SJSA1 (cell line): ENCODE data around the gene HABP4. TPM values are rescaled to one million over a fixed set of nuclear protein-coding genes. Genes with fewer than 3 reads are reported as not detected.
"Not testable (repeated sequence)": the region's sequence is repeated elsewhere in the genome, so short reads cannot be mapped to it uniquely, and the experiment has no call there.

ENCODE experiments used
- DNase-seq, 2 experiments: peaks; one replicate each; pipeline ENCODE4 v3.0.0-alpha.2; 2015 to 2020; ENCODE audit warnings: low spot score in 2 of 2, low read depth in 1 of 2
- H3K27ac ChIP-seq: fragments of 250-450 bp; sonication (Bioruptor Pico); 2 replicates; pipeline ENCODE4 v1.5.1; 2020; ENCODE audit warnings: mild to moderate bottlenecking, moderate library complexity
- H3K27me3 ChIP-seq: fragments of 250-450 bp; sonication (Bioruptor Pico); replicated peaks from 2 replicates; pipeline ENCODE4 v1.5.1; 2020; ENCODE audit warnings: mild to moderate bottlenecking, moderate library complexity
- H3K36me3 ChIP-seq: fragments of 250-450 bp; sonication (Bioruptor Pico); 2 replicates; pipeline ENCODE4 v1.5.1; 2020; ENCODE audit warnings: mild to moderate bottlenecking
- H3K4me1 ChIP-seq: fragments of 250-450 bp; sonication (Bioruptor Pico); replicated peaks from 2 replicates; pipeline ENCODE4 v1.6.1; 2021; ENCODE audit warnings: mild to moderate bottlenecking
- H3K4me3 ChIP-seq: fragments of 250-450 bp; sonication (Bioruptor Pico); 2 replicates; pipeline ENCODE4 v1.5.1; 2020; ENCODE audit warnings: mild to moderate bottlenecking
- H3K9me3 ChIP-seq: fragments of 250-450 bp; sonication (Bioruptor Pico); replicated peaks from 2 replicates; pipeline ENCODE4 v1.5.1; 2020; ENCODE audit warnings: mild to moderate bottlenecking
- total RNA-seq: library from RNA; depleted of rRNA; stranded (reverse); fragments of >200 nt; shearing (Covaris generic); gene quantifications from 2 replicates; pipeline ENCODE4 v1.2.3, GENCODE V29; 2014

HABP4 gene
- total RNA-seq, 1 experiment from 2014 or later = 30.7 TPM

DNA sequence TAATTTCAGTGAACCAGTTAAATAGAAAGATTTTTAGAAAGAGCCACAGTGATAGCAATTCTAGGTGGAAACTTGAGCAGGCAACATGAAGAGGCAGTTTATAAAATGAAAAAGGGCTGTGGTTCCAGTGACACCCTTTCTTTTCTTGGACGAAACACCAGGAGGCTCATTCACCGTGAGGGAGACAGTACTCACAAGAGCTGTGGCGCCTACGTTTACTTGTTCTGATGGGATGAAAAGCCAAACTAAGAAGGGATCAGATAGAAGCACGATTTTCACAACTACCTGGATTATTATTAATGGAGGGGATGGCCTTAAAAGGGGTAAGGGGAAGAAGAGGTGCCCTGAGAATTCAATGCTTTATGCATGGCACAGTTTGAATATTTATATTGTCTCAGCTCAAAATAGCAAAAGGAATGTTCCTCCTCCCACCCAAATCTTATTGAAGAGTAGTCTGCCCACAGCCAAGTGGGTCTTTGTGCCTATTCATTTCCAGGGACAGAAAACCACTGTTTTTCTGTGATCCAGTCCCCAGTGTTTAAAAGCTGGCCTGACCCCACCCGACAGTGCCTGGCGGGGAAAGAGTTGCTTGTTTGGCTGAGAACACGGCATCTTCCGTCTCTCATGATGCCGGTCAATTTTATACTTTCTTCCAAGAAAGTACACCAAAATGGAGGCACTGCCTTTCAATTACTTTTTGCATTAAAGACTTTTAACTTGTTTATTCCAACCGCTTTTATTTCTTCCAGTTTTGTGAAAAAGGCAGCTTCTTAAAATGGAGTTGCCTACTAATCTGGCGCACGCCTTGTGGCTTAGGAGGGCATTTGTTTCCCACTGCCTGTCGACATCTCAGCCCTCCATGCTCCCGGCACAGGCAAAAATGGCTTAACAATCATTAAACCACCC lies 51.9 kb downstream of the HABP4 start:
- Histone ChIP-seq H3K9me3 (no peaks in the 10 kb centered on the region), H3K27me3 (no peaks in the 10 kb centered on the region), H3K36me3 (peaks cover 3% of the 10 kb centered on the region; the same call in 1 of the 2 replicates), H3K27ac (no peak overlapping the region), H3K4me1 (0 out of 2 replicates have a peak, but pooled peaks cover 6% of the 10 kb centered on the region), H3K4me3 (no peak overlapping the region)
- no peak for DNase-seq

DNA sequence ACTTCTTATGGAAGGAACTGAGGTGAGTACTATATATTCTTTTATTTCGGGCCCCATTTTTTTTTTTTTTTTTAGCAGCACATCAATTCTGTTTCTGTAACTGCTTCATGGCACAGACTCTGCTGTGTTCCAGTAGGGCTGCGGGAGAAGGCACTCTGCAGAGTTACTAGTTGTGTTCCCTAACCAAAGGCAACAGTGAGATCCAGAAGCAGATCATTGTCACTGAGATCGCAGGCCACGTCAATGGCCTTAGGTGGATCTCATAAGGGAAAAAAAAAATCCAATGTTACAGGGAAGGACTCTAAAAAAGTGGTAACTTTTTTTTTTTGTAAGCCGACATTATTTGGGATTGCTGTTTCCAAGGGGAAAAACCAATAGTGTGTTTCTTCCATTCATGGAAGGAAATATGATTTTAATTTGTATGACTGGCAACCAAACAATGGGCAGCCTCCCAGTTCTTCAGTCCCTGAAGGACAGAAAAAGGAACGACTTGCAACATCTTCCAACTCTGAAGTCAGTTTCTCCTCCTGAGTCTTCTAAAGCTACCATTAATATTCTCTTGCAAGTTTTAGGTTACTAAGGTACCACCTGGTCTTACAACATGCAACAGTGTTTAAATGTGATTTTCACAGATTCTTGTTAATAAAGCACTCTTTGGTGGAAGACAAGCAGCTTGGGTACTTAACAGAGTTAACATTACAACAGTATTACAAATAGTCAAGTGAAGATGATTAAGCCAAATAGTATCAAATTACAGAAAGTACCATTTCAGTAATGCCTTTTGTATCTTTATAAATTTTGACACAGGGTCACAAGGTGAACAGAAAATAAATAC lies 52.8 kb downstream of the HABP4 start:
- no peaks in the 10 kb centered on the region for H3K27me3 ChIP-seq
- H3K4me1 ChIP-seq = 0 out of 2 replicates have a peak, but pooled peaks cover 6% of the 10 kb centered on the region
- H3K9me3 ChIP-seq = no peaks in the 10 kb centered on the region
- no peak overlapping the region for H3K4me3 ChIP-seq
- no peak overlapping the region for H3K27ac ChIP-seq
- DNase-seq = no peak
- H3K36me3 ChIP-seq = peaks cover 3% of the 10 kb centered on the region; the same call in 1 of the 2 replicates

DNA sequence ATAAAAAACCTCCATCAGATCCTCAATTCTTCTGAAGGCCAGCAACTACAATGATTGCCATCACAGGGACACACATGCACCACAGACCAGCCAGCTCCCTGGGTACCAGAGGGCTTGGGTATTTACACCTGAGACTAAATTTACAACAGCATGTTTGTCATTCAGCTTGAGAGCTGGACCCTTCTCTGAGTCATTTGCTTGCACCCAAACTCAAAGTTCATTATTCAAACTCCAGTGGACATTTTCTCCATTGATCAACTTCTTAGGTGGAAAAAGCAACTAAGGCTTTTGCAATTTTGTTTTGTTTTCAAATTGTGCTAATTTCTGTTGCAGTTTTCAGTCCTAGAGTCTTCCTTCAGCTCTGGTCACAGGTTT lies 53.4 kb downstream of the HABP4 start:
- H3K4me1 ChIP-seq, H3K4me3 ChIP-seq, H3K36me3 ChIP-seq, H3K27ac ChIP-seq, DNase-seq, H3K27me3 ChIP-seq, H3K9me3 ChIP-seq: not testable (repeated sequence)

DNA sequence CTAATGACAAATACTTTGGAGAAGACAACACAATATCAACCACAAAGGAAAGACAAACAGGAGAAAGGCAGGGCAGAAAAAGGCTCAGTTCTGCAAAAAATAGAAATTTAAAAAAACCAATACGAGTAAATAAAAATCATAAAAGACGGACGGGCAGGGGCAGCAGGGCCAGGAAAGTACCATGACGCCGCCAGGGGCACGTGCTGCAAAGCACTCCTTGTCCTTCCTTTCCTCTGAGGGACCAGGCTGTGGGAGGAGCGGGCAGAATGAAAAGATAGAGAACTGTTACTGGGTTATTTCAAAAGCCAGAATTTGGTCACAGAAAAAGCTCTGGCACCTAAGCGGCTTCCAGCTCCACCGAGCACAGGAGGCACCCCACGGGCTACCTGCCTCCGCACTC lies 53.9 kb downstream of the HABP4 start:
- 0 out of 2 replicates have a peak, but pooled peaks cover 6% of the 10 kb centered on the region for H3K4me1 ChIP-seq
- no peak for DNase-seq
- H3K27ac ChIP-seq = no peak overlapping the region
- no peaks in the 10 kb centered on the region for H3K9me3 ChIP-seq
- H3K36me3 ChIP-seq = peaks cover 10% of the 10 kb centered on the region; the same call in 1 of the 2 replicates
- no peaks in the 10 kb centered on the region for H3K27me3 ChIP-seq
- H3K4me3 ChIP-seq = no peak overlapping the region

DNA sequence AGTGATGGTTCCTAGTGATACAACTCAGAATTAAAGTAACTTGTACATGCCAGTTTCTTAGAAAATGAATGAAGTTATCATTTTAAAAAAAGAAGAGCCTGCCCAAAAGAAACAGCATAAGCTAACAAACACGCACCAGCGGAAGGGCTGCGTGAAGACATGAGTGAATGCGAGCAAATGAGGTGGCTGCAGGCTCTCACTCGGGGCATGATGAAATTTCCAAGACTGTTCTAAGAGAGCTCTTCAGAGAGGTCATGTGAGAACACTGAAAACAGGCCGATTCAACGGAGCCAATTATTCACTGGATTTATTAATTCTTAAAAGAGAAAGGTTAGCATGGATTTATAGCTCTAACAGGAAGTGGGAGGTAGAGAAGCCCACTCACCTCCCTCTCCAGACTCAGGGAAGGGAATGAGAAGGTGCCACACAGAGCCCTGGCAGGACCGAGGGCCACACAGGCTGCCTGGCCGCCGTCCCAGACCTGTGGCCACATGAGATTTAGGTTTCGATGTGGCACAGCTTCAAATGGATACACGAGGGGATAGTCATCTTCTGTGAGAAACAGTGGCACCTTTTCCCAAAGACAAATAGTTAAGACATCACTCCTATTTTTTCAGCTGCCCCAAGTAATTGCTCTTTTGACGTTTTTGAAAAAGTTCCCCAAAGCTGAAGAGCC lies 55.5 kb downstream of the HABP4 start:
- no peaks in the 10 kb centered on the region for H3K27me3 ChIP-seq
- no peak for DNase-seq
- no peak overlapping the region for H3K4me3 ChIP-seq
- H3K9me3 ChIP-seq = no peaks in the 10 kb centered on the region
- H3K36me3 ChIP-seq = peaks cover 16% of the 10 kb centered on the region; the same call in 1 of the 2 replicates
- H3K27ac ChIP-seq = no peak overlapping the region
- H3K4me1 ChIP-seq = 0 out of 2 replicates have a peak, but pooled peaks cover 6% of the 10 kb centered on the region

DNA sequence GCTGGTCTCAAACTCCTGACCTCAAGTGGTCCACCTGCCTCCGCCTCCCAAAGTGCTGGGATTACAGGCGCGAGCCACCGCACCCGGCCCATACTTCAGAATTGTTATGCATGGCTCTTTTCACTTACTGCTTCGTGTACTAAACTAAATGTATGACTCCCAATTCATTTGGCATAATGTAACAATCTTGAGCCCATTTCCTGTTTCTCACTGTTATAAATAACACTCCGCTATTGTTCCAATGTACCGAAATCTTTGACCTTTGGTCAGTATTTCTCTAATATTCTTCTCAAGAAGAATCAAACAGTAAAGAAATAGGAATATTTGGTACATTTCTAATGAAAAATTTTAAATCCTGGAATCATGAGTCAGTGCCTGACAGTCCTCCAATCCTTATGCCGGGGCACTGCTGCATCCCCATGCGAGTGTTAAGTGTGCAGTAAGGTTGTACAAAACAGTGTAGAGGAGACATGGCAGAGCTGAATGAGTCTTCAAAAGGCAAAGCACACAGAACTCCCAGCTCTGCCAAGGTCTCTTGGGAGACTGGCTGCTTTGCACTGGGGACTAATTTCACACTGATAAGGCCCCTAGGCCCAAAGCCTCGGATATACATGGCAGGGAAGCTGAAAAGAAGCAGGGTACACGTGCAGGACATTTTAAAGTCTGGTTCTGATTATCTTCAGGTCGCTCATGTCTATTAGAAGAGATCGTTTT lies 58.4 kb downstream of the HABP4 start:
- Histone ChIP-seq H3K36me3 (peaks cover 20% of the 10 kb centered on the region; the same call in 1 of the 2 replicates), H3K4me3 (no peak overlapping the region), H3K4me1 (0 out of 2 replicates have a peak, but pooled peaks cover 6% of the 10 kb centered on the region), H3K27me3 (no peaks in the 10 kb centered on the region), H3K9me3 (no peaks in the 10 kb centered on the region), H3K27ac (no peak overlapping the region)
- no peak for DNase-seq

DNA sequence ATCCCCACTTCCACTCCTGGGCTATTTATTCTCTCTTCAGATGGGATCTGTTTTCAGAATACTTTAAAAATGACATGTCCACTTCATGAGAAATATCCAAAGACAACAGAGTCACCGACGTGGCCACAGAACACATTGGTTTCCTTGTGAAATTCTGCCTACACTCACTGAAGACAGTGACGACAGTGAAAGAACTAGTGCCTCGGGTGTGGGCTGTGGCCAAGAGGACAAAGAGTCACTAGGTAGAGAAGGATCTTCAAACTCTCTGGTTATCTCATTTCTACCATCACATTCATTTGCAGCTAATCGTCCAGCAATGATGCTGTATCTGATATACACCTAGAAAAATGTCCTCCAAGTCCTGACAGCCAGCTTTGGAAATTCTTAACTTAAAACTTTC lies 59.1 kb downstream of the HABP4 start:
- H3K4me3 ChIP-seq = no peak overlapping the region
- no peak overlapping the region for H3K27ac ChIP-seq
- no peaks in the 10 kb centered on the region for H3K27me3 ChIP-seq
- no peaks in the 10 kb centered on the region for H3K9me3 ChIP-seq
- peaks cover 9% of the 10 kb centered on the region for H3K4me1 ChIP-seq
- DNase-seq = no peak
- H3K36me3 ChIP-seq = peaks cover 26% of the 10 kb centered on the region; the same call in 1 of the 2 replicates

DNA sequence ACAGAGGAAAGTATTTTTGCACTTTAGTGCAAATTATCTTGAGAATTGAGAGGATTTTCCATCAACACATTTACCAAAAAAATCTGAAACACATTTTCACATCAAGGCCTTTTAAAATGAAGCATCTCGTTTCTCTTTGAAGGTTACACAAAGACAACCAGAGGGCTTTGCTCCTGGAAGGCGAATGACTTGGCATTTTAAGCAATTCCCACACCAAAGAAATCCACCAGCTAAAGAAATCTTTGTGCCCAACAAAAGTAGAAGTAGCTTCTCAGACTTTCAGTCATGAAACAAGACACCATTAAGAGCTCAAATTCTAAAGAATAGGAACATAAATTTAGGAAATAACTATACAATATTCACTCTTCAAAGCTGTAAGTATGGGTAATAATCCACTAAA lies 59.9 kb downstream of the HABP4 start:
- DNase-seq = no peak
- H3K36me3 ChIP-seq = peaks cover 30% of the 10 kb centered on the region
- no peak overlapping the region for H3K4me3 ChIP-seq
- H3K27me3 ChIP-seq = no peaks in the 10 kb centered on the region
- peaks cover 17% of the 10 kb centered on the region for H3K4me1 ChIP-seq
- H3K27ac ChIP-seq = no peak overlapping the region
- H3K9me3 ChIP-seq = no peaks in the 10 kb centered on the region

DNA sequence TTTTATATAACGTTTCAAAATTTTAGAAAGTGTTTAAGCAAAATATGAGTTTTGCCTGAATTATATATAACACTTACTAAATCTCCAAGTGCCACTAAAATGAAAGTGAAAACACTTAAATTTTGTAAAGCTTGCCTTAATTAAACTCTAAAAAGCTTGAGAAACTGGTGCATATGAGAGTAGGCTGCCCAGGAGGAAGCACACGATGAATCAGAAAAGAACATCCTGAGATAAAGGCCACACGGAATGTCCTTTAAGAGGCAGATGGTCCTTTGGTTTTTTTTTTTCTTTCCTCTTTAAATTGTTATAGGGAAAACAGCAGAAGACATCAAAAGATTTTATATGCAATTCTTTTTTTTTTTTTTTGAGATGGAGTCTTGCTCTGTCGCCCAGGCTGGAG lies 60.3 kb downstream of the HABP4 start:
- Histone ChIP-seq H3K36me3 (peaks cover 35% of the 10 kb centered on the region), H3K27me3 (no peaks in the 10 kb centered on the region), H3K4me1 (peaks cover 21% of the 10 kb centered on the region), H3K9me3 (no peaks in the 10 kb centered on the region), H3K4me3 (no peak overlapping the region), H3K27ac (no peak overlapping the region)
- no peak for DNase-seq

DNA sequence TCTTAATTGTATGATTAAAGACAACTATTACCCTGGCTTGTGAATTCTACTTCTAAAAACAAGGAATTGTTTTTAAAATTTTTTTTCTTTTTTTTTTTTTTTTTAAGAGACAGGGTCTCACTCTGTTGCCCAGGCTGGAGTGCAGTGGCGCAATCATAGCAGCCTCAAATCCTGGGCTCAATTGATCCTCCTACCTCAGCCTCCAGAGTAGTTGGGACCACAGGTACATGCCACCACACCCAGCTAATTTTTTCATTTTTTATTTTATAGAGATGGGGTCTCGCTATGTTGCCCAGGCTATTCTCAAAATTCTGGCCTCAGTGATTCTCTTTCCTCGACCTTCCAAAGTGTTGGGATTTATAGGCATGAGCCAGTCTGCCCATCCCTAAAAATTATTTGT lies 62.3 kb downstream of the HABP4 start:
- no peak overlapping the region for H3K4me3 ChIP-seq
- H3K36me3 ChIP-seq = peaks cover 35% of the 10 kb centered on the region
- peaks cover 25% of the 10 kb centered on the region for H3K4me1 ChIP-seq
- no peak overlapping the region for H3K27ac ChIP-seq
- H3K9me3 ChIP-seq = no peaks in the 10 kb centered on the region
- H3K27me3 ChIP-seq = no peaks in the 10 kb centered on the region
- no peak for DNase-seq

DNA sequence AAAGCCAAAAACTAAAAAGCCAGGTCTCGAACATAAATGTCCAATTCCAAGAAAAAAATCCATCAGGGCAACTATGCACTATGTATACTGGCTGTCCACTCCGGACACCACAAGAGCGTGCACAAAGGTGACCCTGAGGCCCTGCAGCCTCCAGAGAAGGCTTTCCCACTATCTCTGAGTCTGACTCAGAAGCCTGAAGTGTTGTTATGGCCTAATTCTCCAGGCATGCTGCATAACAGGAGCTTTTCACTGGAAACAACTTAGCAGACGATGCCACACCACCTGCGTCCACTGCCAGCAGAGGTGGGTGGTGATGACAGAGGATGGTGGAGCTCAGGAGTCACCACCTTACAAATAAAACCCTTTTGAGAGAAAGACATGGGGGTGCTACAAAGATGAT lies 63.7 kb downstream of the HABP4 start:
- Histone ChIP-seq H3K27ac (no peak overlapping the region), H3K36me3 (peaks cover 29% of the 10 kb centered on the region), H3K27me3 (no peaks in the 10 kb centered on the region), H3K9me3 (no peaks in the 10 kb centered on the region), H3K4me3 (no peak overlapping the region), H3K4me1 (peaks cover 25% of the 10 kb centered on the region)
- no peak for DNase-seq

DNA sequence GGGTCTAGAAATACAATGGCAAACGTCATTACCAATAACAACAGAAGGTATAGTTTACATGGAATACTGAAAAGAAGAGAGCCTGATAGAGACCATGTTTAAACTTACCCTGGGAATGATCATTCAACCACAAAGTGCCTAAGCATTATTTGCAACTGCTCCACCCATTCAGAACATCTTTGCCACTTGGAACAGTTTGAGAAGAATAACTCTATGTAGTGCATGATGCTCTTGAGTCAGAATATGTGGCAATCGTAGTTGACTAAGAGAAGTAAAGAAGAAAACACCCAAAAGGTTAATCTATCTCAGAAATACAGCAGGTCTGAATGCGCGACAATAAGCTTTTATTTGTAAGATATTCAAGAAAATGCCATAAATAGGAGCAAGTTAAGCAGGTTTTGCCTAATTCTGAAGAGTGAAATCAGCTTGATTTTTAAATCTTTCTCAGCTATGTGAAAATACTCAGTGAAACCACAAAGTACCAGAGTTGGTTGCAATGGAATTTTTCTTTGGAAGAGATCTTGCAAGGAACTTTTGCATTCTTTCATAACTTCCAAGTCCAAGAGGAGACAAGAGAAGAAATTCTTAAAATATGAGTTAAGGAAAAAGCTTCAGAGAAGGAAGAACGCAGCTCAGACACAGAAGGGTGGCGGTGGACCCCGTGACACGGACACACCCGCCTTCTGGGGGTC lies 64.3 kb downstream of the HABP4 start:
- Histone ChIP-seq H3K4me1 (peaks cover 25% of the 10 kb centered on the region), H3K36me3 (peaks cover 28% of the 10 kb centered on the region), H3K9me3 (no peaks in the 10 kb centered on the region), H3K27ac (no peak overlapping the region; the same call in 1 of the 2 replicates), H3K4me3 (no peak overlapping the region), H3K27me3 (no peaks in the 10 kb centered on the region)
- no peak for DNase-seq
